ENCODE measurements around the gene MAP3K12. TPM values are rescaled to one million over a fixed set of nuclear protein-coding genes. Genes with fewer than 3 reads are reported as not detected.

Gene MAP3K12
- total and polyA plus RNA-seq, 5 donors from 2014 or later = 3.8 to 31.5 (median 4.5) TPM

- Histone ChIP-seq H3K9me3 (ENCODE audit: control insufficient read depth in 2 of 2, low read length in 2 of 2) (no peaks in the 10 kb centered on the region), H3K36me3 (ENCODE audit: control insufficient read depth, insufficient read depth, low read length) (peaks cover 26% of the 10 kb centered on the region), H3K4me1 (ENCODE audit: control insufficient read depth, insufficient read depth, low read length, poor library complexity, severe bottlenecking) (peaks cover 36% of the 10 kb centered on the region), H3K4me3 (ENCODE audit: low read depth, low read length) (no peak overlapping the region), H3K27me3 (ENCODE audit: control insufficient read depth, insufficient read depth, low read length) (no peaks in the 10 kb centered on the region), H3K27ac (ENCODE audit: insufficient read depth, low read length, poor library complexity, severe bottlenecking) (no peak overlapping the region)
- Mint-ChIP-seq H3K4me3 (peak overlapping the region in 3 of 4 donors; percentile 57 to 94 (median 93)), H3K27me3 (no peaks in the 10 kb centered on the region), H3K36me3 (peaks cover 15% of the 10 kb centered on the region), H3K27ac (peak overlapping the region; percentile 76 to 98 (median 96)), H3K4me1 (peaks cover 0 to 50% (median 21%) of the 10 kb centered on the region in 4 donors), H3K9me3 (no peaks in the 10 kb centered on the region)
- ATAC-seq (ENCODE audit: low read depth in 2 of 2) = no peak
- no peak for DNase-seq
These were observed 3.1 kb upstream of the MAP3K12 start for GRCh38 chr12:53502331-53502730.

GRCh38 chr12:53501615-53502181 lies 2.4 kb upstream of the MAP3K12 start:
- Histone ChIP-seq H3K27ac (ENCODE audit: insufficient read depth, low read length, poor library complexity, severe bottlenecking) (peak overlapping the region; percentile 99), H3K4me3 (ENCODE audit: low read depth, low read length) (peak overlapping the region; percentile 77), H3K9me3 (ENCODE audit: control insufficient read depth in 2 of 2, low read length in 2 of 2) (no peaks in the 10 kb centered on the region), H3K4me1 (ENCODE audit: control insufficient read depth, insufficient read depth, low read length, poor library complexity, severe bottlenecking) (peaks cover 38% of the 10 kb centered on the region), H3K36me3 (ENCODE audit: control insufficient read depth, insufficient read depth, low read length) (peaks cover 22% of the 10 kb centered on the region), H3K27me3 (ENCODE audit: control insufficient read depth, insufficient read depth, low read length) (no peaks in the 10 kb centered on the region)
- H3K4me1 Mint-ChIP-seq = peaks cover 0 to 54% (median 25%) of the 10 kb centered on the region in 4 donors
- peak overlapping the region; percentile 90 to 97 (median 94) for H3K4me3 Mint-ChIP-seq
- peak overlapping the region; percentile 96 to 98 (median 98) for H3K27ac Mint-ChIP-seq
- peaks cover 15% of the 10 kb centered on the region for H3K36me3 Mint-ChIP-seq
- no peaks in the 10 kb centered on the region for H3K9me3 Mint-ChIP-seq
- ATAC-seq (ENCODE audit: low read depth in 2 of 2) = no peak
- no peak for DNase-seq
- no peaks in the 10 kb centered on the region for H3K27me3 Mint-ChIP-seq

GRCh38 chr12:53500776-53501614 lies 1.7 kb upstream of the MAP3K12 start, which contains the start of gene TARBP2:
Gene TARBP2, plus strand, starts transcription at chr12:53501283. Its CDS starts 126 bp downstream, at chr12:53501409.
- Histone ChIP-seq H3K9me3 (ENCODE audit: control insufficient read depth in 2 of 2, low read length in 2 of 2) (no peaks in the 10 kb centered on the region), H3K27ac (ENCODE audit: insufficient read depth, low read length, poor library complexity, severe bottlenecking) (peak within 1 kb of the TSS; percentile 99), H3K4me1 (ENCODE audit: control insufficient read depth, insufficient read depth, low read length, poor library complexity, severe bottlenecking) (peaks cover 38% of the 10 kb centered on the region), H3K27me3 (ENCODE audit: control insufficient read depth, insufficient read depth, low read length) (no peaks in the 10 kb centered on the region), H3K36me3 (ENCODE audit: control insufficient read depth, insufficient read depth, low read length) (peaks cover 15% of the 10 kb centered on the region), H3K4me3 (ENCODE audit: low read depth, low read length) (peak within 1 kb of the TSS; percentile 77)
- H3K27ac Mint-ChIP-seq = peak within 1 kb of the TSS; percentile 96 to 98 (median 98)
- H3K36me3 Mint-ChIP-seq = peaks cover 15% of the 10 kb centered on the region
- DNase-seq (peak; percentile 98 to 99 (median 99)), ATAC-seq (ENCODE audit: low read depth in 2 of 2) (peak; percentile 79 to 81)
- no peaks in the 10 kb centered on the region for H3K9me3 Mint-ChIP-seq
- no peaks in the 10 kb centered on the region for H3K27me3 Mint-ChIP-seq
- peaks cover 0 to 61% (median 27%) of the 10 kb centered on the region in 4 donors for H3K4me1 Mint-ChIP-seq
- H3K4me3 Mint-ChIP-seq = peak within 1 kb of the TSS; percentile 90 to 97 (median 94)

- H3K27me3 Mint-ChIP-seq = no peaks in the 10 kb centered on the region
- H3K27me3 ChIP-seq (ENCODE audit: control insufficient read depth, insufficient read depth, low read length) = no peaks in the 10 kb centered on the region
- H3K4me3 ChIP-seq (ENCODE audit: low read depth, low read length) = peak overlapping the region; percentile 77
- no peak for ATAC-seq (ENCODE audit: low read depth in 2 of 2)
- peaks cover 0 to 65% (median 29%) of the 10 kb centered on the region in 4 donors for H3K4me1 Mint-ChIP-seq
- H3K27ac Mint-ChIP-seq = peak overlapping the region; percentile 96 to 98 (median 98)
- no peaks in the 10 kb centered on the region for H3K9me3 ChIP-seq (ENCODE audit: control insufficient read depth in 2 of 2, low read length in 2 of 2)
- peak overlapping the region; percentile 99 for H3K27ac ChIP-seq (ENCODE audit: insufficient read depth, low read length, poor library complexity, severe bottlenecking)
- H3K36me3 Mint-ChIP-seq = peaks cover 9% of the 10 kb centered on the region
- H3K36me3 ChIP-seq (ENCODE audit: control insufficient read depth, insufficient read depth, low read length) = peaks cover 8% of the 10 kb centered on the region
- peaks cover 38% of the 10 kb centered on the region for H3K4me1 ChIP-seq (ENCODE audit: control insufficient read depth, insufficient read depth, low read length, poor library complexity, severe bottlenecking)
- H3K9me3 Mint-ChIP-seq = no peaks in the 10 kb centered on the region
- peak overlapping the region; percentile 90 to 97 (median 94) for H3K4me3 Mint-ChIP-seq
- DNase-seq = no peak
These were observed 1.0 kb upstream of the MAP3K12 start for GRCh38 chr12:53500142-53500775.

- no peaks in the 10 kb centered on the region for H3K36me3 Mint-ChIP-seq
- no peaks in the 10 kb centered on the region for H3K36me3 ChIP-seq (ENCODE audit: control insufficient read depth, insufficient read depth, low read length)
- H3K27me3 ChIP-seq (ENCODE audit: control insufficient read depth, insufficient read depth, low read length) = no peaks in the 10 kb centered on the region
- peaks cover 45% of the 10 kb centered on the region for H3K4me1 ChIP-seq (ENCODE audit: control insufficient read depth, insufficient read depth, low read length, poor library complexity, severe bottlenecking)
- peak overlapping the region; percentile 86 to 94 (median 90) for H3K4me3 Mint-ChIP-seq
- H3K4me3 ChIP-seq (ENCODE audit: low read depth, low read length) = peak overlapping the region; percentile 47
- peaks cover 0 to 74% (median 38%) of the 10 kb centered on the region in 4 donors for H3K4me1 Mint-ChIP-seq
- no peaks in the 10 kb centered on the region for H3K9me3 Mint-ChIP-seq
- ATAC-seq (ENCODE audit: low read depth in 2 of 2) = no peak
- H3K27ac ChIP-seq (ENCODE audit: insufficient read depth, low read length, poor library complexity, severe bottlenecking) = peak overlapping the region; percentile 9
- H3K27me3 Mint-ChIP-seq = no peaks in the 10 kb centered on the region
- DNase-seq = no peak
- H3K27ac Mint-ChIP-seq = peak overlapping the region; percentile 86 to 90 (median 89)
- H3K9me3 ChIP-seq (ENCODE audit: control insufficient read depth in 2 of 2, low read length in 2 of 2) = no peaks in the 10 kb centered on the region
These were observed 1.0 kb downstream of the MAP3K12 start for GRCh38 chr12:53498235-53498630.

GRCh38 chr12:53497461-53497860 lies 1.8 kb downstream of the MAP3K12 start:
- Mint-ChIP-seq H3K36me3 (no peaks in the 10 kb centered on the region), H3K9me3 (no peaks in the 10 kb centered on the region)

GRCh38 chr12:53496752-53497032 lies 2.6 kb downstream of the MAP3K12 start:
- Histone ChIP-seq H3K27ac (ENCODE audit: insufficient read depth, low read length, poor library complexity, severe bottlenecking) (no peak overlapping the region), H3K9me3 (ENCODE audit: control insufficient read depth in 2 of 2, low read length in 2 of 2) (no peaks in the 10 kb centered on the region), H3K27me3 (ENCODE audit: control insufficient read depth, insufficient read depth, low read length) (no peaks in the 10 kb centered on the region), H3K4me3 (ENCODE audit: low read depth, low read length) (no peak overlapping the region), H3K36me3 (ENCODE audit: control insufficient read depth, insufficient read depth, low read length) (no peaks in the 10 kb centered on the region), H3K4me1 (ENCODE audit: control insufficient read depth, insufficient read depth, low read length, poor library complexity, severe bottlenecking) (peaks cover 50% of the 10 kb centered on the region)
- Mint-ChIP-seq H3K4me3 (peak overlapping the region in 3 of 4 donors; percentile 36 to 94 (median 68)), H3K9me3 (no peaks in the 10 kb centered on the region), H3K27ac (peak overlapping the region in 1 of 3 donors; percentile 5), H3K36me3 (no peaks in the 10 kb centered on the region), H3K27me3 (no peaks in the 10 kb centered on the region), H3K4me1 (peaks cover 0 to 72% (median 39%) of the 10 kb centered on the region in 4 donors)
- DNase-seq (no peak), ATAC-seq (ENCODE audit: low read depth in 2 of 2) (no peak)

More at GRCh38 chr12:53497461-53497860, 1.8 kb downstream of the MAP3K12 start:
- Histone ChIP-seq H3K27ac (ENCODE audit: insufficient read depth, low read length, poor library complexity, severe bottlenecking) (no peak overlapping the region), H3K4me1 (ENCODE audit: control insufficient read depth, insufficient read depth, low read length, poor library complexity, severe bottlenecking) (peaks cover 51% of the 10 kb centered on the region), H3K4me3 (ENCODE audit: low read depth, low read length) (no peak overlapping the region), H3K9me3 (ENCODE audit: control insufficient read depth in 2 of 2, low read length in 2 of 2) (no peaks in the 10 kb centered on the region), H3K27me3 (ENCODE audit: control insufficient read depth, insufficient read depth, low read length) (no peaks in the 10 kb centered on the region), H3K36me3 (ENCODE audit: control insufficient read depth, insufficient read depth, low read length) (no peaks in the 10 kb centered on the region)
- DNase-seq = no peak
- Mint-ChIP-seq H3K4me1 (peaks cover 0 to 72% (median 39%) of the 10 kb centered on the region in 4 donors), H3K4me3 (peak overlapping the region; percentile 69 to 94 (median 80)), H3K27ac (peak overlapping the region; percentile 55 to 86 (median 60)), H3K27me3 (no peaks in the 10 kb centered on the region)
- no peak for ATAC-seq (ENCODE audit: low read depth in 2 of 2)
